ENCODE data around the gene NOL4L.
"Not testable (repeated sequence)": the region's sequence is repeated elsewhere in the genome, so short reads cannot be mapped to it uniquely, and the experiment has no call there.

NOL4L gene

GRCh38 chr20:32470025-32470861 lies 114.9 kb downstream of the NOL4L start:
- no peak overlapping the region for H3K4me3 ChIP-seq (ENCODE audit: low read length)
- TF ChIP-seq, protein P1, sequence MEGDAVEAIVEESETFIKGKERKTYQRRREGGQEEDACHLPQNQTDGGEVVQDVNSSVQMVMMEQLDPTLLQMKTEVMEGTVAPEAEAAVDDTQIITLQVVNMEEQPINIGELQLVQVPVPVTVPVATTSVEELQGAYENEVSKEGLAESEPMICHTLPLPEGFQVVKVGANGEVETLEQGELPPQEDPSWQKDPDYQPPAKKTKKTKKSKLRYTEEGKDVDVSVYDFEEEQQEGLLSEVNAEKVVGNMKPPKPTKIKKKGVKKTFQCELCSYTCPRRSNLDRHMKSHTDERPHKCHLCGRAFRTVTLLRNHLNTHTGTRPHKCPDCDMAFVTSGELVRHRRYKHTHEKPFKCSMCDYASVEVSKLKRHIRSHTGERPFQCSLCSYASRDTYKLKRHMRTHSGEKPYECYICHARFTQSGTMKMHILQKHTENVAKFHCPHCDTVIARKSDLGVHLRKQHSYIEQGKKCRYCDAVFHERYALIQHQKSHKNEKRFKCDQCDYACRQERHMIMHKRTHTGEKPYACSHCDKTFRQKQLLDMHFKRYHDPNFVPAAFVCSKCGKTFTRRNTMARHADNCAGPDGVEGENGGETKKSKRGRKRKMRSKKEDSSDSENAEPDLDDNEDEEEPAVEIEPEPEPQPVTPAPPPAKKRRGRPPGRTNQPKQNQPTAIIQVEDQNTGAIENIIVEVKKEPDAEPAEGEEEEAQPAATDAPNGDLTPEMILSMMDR (conservative IDR thresholded peaks at IDR 0.05; ENCODE audit: low read depth, low read length), result peak; percentile 75
- peak; percentile 63 for DNase-seq (ENCODE audit: low read depth)

DNA sequence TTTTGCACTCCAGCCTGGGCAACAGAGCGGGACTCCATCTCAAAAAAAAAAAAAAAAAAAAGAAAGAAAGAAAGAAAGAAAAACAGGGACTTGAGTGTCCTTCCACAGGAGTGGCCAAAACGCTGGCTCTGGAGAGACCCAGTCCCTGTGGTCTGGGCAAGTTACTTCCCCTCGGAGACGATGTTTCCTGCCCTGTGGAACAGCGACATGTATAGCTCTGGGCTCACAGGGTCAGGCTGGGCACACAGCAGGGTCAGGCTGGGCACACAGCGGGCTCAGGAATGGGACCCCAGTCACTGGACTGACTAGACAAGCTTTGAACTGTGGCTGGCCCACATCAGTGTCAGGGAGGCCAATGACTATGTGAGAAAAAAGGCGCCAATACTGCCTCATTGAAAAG lies 116.3 kb downstream of the NOL4L start:
- H3K4me3 ChIP-seq (ENCODE audit: low read length), result no peak overlapping the region
- TF ChIP-seq, protein P1 (conservative IDR thresholded peaks at IDR 0.05; ENCODE audit: low read depth, low read length), result no peak
- DNase-seq (ENCODE audit: low read depth), result no peak

DNA sequence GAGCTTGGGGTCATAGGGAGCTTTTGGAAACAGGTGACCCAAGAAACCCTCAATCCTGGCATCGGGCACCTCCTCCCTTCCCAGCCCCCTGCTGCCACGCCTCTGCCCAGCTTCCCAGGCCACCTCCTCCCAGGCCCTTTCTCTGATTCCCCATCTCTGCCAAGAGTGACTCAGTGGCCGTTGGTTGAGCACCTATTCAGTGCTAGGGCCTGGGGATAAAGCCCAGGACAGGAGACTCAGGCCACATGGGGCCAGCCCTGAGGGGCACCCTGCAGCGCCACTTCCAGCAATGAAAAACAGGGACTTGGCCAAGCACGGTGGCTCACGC lies 116.9 kb downstream of the NOL4L start:
- no peak for DNase-seq (ENCODE audit: low read depth)
- TF ChIP-seq, protein P1 (conservative IDR thresholded peaks at IDR 0.05; ENCODE audit: low read depth, low read length), result no peak
- H3K4me3 ChIP-seq (ENCODE audit: low read length), result no peak overlapping the region

DNA sequence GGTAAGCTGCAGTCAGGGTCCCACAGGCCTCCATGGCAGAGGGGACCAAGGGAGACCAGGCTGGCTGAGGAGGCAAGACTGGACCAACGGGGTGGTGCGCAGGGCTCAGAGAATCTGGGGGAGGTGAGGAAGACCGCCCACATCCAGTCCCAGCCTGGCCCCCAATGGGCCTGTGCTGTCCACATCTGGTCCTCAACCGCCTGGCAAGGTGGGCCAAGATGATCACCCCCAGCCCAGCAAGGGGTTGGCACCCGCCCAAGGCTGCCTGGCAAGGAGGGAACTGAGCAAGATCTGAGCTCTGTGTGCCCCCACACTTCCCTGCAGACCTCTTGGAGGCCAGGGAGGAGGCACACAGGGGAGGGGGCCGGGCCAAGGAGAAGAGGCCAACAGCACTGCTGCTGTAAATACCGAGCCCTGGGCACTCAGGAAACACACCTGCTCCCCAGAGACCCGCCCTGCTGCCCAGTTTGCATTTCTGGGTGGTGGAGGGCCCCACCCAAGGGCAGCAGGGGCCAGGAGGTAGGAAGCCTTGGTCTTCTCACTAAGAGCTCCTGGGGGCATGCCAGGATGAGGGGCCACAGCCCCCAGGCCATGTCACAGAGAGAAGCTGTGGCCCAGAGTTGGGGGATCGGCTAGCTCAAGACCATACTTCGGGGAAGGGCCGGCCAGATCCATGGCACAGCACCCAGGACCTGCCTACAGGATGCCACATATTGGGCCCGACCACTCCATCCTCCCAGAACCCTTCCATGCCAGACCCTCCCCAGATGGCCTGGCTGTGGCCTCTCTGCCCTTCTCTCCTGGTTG lies 117.4 kb downstream of the NOL4L start:
- DNase-seq (ENCODE audit: low read depth), result no peak
- H3K4me3 ChIP-seq (ENCODE audit: low read length), result no peak overlapping the region
- TF ChIP-seq, protein P1 (conservative IDR thresholded peaks at IDR 0.05; ENCODE audit: low read depth, low read length), result no peak

- TF ChIP-seq, protein P1 (conservative IDR thresholded peaks at IDR 0.05; ENCODE audit: low read depth, low read length), result no peak
- no peak overlapping the region for H3K4me3 ChIP-seq (ENCODE audit: low read length)
- DNase-seq (ENCODE audit: low read depth), result no peak
These were observed 118.2 kb downstream of the NOL4L start for GRCh38 chr20:32466739-32467505.

- not testable (repeated sequence) for H3K4me3 ChIP-seq (ENCODE audit: low read length); DNase-seq (ENCODE audit: low read depth)
These were observed 119.0 kb downstream of the NOL4L start for GRCh38 chr20:32465901-32466675.
